Measurements from ENCODE around the gene WDR81.

The WDR81 gene

GRCh38 chr17:1786708-1787107, 62.2 kb downstream of the WDR81 start:
- H3K4me2 ChIP-seq (ENCODE audit: low read length): no peak overlapping the region

GRCh38 chr17:1787301-1787902, 62.9 kb downstream of the WDR81 start:
- peaks cover 57% of the 10 kb centered on the region for H3K36me3 ChIP-seq (ENCODE audit: insufficient read depth, low read length)
- no peak overlapping the region for H3K9ac ChIP-seq (ENCODE audit: low read length)
- no peak overlapping the region for H3K4me2 ChIP-seq (ENCODE audit: low read length)
- H3K4me1 ChIP-seq (ENCODE audit: insufficient read depth, low read length, severe bottlenecking): peaks cover 20% of the 10 kb centered on the region
- H2AFZ ChIP-seq (ENCODE audit: low read length): no peak overlapping the region
- H3K9me3 ChIP-seq (ENCODE audit: low read length): no peaks in the 10 kb centered on the region
- H3K9me2 ChIP-seq (ENCODE audit: low read depth, low read length): no peaks in the 10 kb centered on the region
- TF ChIP-seq CTCF (IDR thresholded peaks at IDR 0.05; ENCODE audit: low read length) (no peak), EZH2 (IDR thresholded peaks at IDR 0.05; ENCODE audit: borderline replicate concordance, low read length) (no peak)
- H3K79me2 ChIP-seq (ENCODE audit: insufficient read depth, low read length): 0 out of 2 replicates have a peak, but pooled peaks cover 11% of the 10 kb centered on the region
- H4K20me1 ChIP-seq (ENCODE audit: insufficient read depth, low read length): no peaks in the 10 kb centered on the region
- no peak overlapping the region for H3K27ac ChIP-seq (ENCODE audit: low read depth, low read length, poor library complexity, severe bottlenecking)
- H3K27me3 ChIP-seq (ENCODE audit: insufficient read depth, low read length): no peaks in the 10 kb centered on the region
- no peak overlapping the region for H3K4me3 ChIP-seq (ENCODE audit: low read depth, low read length, poor library complexity, severe bottlenecking)
- no peaks in the 10 kb centered on the region for H3F3A ChIP-seq (ENCODE audit: insufficient read depth, low read length)

More at GRCh38 chr17:1786708-1787107, 62.2 kb downstream of the WDR81 start:
- Histone ChIP-seq H3K4me3 (ENCODE audit: low read depth, low read length, poor library complexity, severe bottlenecking) (no peak overlapping the region), H3K9me3 (ENCODE audit: low read length) (no peaks in the 10 kb centered on the region), H3K79me2 (ENCODE audit: insufficient read depth, low read length) (0 out of 2 replicates have a peak, but pooled peaks cover 11% of the 10 kb centered on the region), H3K36me3 (ENCODE audit: insufficient read depth, low read length) (peaks cover 62% of the 10 kb centered on the region), H4K20me1 (ENCODE audit: insufficient read depth, low read length) (no peaks in the 10 kb centered on the region), H3K27me3 (ENCODE audit: insufficient read depth, low read length) (no peaks in the 10 kb centered on the region), H3F3A (ENCODE audit: insufficient read depth, low read length) (no peaks in the 10 kb centered on the region), H3K27ac (ENCODE audit: low read depth, low read length, poor library complexity, severe bottlenecking) (no peak overlapping the region), H3K9me2 (ENCODE audit: low read depth, low read length) (no peaks in the 10 kb centered on the region), H3K4me1 (ENCODE audit: insufficient read depth, low read length, severe bottlenecking) (peaks cover 21% of the 10 kb centered on the region), H2AFZ (ENCODE audit: low read length) (no peak overlapping the region), H3K9ac (ENCODE audit: low read length) (no peak overlapping the region)
- TF ChIP-seq EZH2 (IDR thresholded peaks at IDR 0.05; ENCODE audit: borderline replicate concordance, low read length) (no peak), CTCF (IDR thresholded peaks at IDR 0.05; ENCODE audit: low read length) (no peak)

All from OCI-LY1 (cell line).